Bone marrow (tissue), 2 donors: ENCODE measurements around the gene DUSP22.

Experiments
- DNase-seq, 2 donors: peaks; one replicate each; lab custom pipeline; 2025; lab: John Stamatoyannopoulos, UW

The DUSP22 gene

DNA sequence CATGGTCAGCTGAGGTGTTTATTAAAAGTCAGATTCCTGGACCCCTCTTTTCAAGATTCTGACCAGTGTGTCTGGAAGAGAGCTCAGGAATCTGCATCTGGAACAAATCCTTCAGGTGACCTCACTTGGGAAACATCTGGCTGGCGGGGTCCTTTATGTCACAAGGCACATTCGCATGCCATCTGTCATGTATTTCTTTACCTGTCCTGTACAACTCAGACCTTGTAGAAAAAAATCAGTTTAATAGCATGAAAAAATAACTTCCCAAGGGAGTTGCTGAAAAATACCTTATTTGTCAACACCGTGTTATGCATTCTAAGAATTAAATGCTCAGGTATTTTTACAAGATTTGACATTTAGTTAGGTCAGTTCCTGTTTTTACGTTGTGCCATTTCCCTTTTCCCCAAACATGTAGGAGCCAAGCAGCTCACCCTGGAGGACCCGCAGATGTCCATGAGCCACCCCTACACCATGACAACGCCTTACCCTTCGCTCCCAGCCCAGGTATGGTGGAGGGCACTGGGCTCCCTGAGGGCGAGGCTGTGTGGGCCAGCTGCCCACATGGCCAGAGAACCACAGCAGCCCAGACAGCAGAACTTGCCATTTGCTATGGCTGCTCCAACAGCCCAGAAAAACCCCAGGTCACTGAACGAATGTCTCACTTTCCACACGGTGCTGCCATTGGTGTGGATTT lies 103.3 kb downstream of the DUSP22 start:
- DNase-seq: no peak

DNA sequence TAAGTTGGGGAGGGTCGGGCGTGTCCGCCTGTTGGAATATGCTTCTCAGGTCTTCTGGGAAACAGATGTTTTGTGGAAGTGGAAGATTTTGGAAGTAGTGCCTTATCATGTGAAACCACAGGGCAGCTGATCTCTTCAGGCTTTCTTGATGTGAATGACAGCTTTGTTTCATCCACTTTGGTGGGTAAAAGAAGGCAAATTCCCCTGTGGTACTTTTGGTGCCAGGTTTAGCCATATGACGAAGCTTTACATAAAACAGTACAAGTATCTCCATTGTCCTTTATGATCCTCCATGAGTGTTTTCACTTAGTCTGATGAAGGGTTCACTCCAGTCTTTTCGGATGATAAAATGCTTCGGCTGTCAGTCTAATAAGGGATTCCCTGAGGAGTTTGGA lies 103.8 kb downstream of the DUSP22 start:
- no peak for DNase-seq

DNA sequence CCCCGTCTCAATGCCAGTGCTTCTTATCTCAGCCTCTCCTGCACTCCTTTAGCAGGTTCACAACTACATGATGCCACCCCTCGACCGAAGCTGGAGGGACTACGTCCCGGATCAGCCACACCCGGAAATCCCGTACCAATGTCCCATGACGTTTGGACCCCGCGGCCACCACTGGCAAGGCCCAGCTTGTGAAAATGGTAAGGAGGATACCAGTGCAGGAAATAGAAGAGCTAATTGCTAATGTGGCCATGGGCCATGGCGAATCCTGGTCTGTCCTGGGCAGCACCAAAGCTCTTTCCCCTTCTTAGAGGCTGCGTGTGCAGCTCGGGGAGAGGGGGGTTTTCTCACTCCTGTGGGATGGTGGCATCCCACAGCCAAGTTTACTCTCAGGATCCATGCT lies 104.8 kb downstream of the DUSP22 start:
- DNase-seq: no peak

DNA sequence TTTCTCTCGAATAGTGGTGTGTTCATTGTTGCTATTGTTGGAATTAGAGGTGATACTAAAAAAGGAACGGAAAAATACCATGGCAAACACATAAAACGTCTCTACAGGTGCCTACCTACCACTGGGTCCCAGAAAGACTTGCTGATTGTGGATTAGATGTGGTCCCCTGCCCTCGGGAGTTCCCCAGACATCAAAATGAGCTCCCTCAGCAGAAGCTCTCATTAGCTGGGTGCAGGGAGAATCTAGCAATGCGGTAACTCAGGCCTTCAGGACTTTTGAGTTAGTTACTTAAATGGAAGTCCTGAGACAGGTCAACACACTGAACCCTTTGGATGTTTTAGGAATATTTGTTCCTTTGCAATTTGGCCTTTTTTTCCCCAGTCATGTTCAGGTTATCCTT lies 105.3 kb downstream of the DUSP22 start:
- no peak for DNase-seq

DNA sequence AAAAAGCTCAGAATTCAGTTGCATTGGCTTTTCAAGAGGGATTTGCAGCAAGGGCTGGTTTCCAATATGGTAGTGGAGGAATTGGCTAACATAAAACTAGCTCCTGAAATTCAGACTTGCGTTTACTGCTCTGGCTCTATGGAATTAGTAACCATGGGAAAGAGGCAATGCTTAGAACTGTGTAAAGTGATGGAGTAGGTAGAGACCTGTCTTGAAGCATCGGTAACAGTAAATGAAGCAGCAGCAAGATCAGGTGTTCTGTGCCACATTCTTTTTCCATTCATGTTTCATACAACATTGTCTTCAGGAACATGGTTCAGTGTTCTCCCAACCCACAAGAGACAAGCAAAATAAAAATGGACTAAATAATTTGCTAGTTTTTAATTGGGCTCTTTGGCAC lies 105.8 kb downstream of the DUSP22 start:
- no peak for DNase-seq

DNA sequence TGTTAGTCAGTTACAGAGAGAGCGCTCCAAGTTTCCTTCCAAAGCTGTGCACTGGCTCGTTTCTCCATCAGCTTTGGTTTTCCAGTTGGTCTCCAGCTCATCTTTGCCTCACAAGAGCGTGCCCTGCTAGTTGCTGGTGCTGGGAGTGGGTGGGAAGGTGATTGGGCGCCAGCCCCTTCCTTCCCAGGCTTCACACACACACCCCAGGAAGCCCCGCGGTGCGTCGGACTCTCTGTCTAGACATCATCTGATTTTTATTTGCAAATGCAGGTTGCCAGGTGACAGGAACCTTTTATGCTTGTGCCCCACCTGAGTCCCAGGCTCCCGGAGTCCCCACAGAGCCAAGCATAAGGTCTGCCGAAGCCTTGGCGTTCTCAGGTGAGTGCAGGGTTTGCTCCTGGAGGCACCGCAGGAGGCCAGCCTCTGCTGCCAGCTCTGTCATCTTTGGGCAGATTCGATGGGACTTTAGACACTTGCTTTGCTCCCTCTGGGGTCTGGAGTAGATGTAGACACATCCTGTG lies 106.3 kb downstream of the DUSP22 start:
- DNase-seq: no peak

DNA sequence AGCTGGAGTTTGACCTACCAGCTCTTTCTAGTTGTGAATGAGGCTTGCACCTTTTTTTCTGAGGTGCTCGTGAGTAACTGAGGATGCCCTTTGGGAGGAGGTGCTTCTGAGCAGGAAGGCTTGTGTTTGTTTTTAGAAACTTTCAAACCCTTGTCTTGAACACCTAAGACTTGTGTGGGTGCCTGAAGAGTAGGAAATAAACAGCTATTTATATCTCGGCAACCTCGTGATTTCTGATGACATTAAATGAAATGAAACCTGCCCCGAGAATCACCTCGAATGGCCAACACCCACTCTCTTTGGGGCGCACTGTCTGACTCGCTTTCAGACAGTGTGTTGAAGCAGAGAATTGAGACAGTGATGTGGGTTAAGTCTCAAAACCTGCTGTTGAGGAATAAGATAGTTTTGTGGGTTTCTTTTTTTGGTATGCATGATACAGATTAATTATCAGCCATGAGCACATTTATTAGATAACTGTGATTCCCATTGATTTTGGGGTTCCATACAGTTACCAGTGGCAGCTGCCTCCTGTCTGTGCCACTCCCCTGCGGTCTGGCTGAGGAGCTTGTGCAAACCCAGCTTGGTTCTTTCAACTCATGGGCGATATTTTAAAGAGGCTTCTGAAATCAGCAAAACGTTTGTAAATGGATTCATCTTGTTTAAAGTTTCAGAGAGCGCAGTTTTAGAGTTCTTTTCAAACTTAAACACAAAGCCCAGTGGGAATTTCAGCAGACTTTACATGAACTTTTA lies 107.7 kb downstream of the DUSP22 start:
- no peak for DNase-seq

DNA sequence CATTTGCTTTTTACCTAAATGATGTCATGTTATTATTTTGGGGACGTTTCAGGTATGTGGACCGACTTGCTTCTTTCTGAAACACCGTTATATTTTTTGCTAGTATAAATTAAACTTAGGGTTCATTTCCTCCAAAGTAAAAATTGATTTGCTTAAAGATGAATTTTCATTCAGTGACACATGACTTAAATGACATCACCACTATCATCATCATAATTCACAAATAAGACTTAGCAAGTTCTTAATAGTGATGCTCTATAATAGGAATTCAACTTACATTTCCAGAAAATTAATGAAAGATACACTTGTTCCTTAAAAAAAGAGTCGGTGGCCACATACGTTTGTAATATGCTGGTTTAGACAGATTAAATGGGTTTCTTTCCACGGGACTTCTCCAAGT lies 108.5 kb downstream of the DUSP22 start:
- DNase-seq: no peak
